H9 (cell line): ENCODE measurements around the gene KCNG2. TPM values are rescaled to one million over a fixed set of nuclear protein-coding genes. Genes with fewer than 3 reads are reported as not detected.

Source experiments
- DNase-seq: peaks from one replicate; pipeline ENCODE4 v3.0.0-alpha.2; 2017
- H2AFZ ChIP-seq: one replicate; pipeline ENCODE4 v1.6.1; 2013; ENCODE audit warnings: mild to moderate bottlenecking, low read length, control low read depth, moderate library complexity
- H2AK5ac ChIP-seq: 2 replicates; pipeline ENCODE4 v1.6.1; 2013; ENCODE audit warnings: low read length, control low read depth, mixed read lengths; ENCODE audit not compliant: insufficient read length
- H2BK120ac ChIP-seq: one replicate; pipeline ENCODE4 v1.6.1; 2013; ENCODE audit warnings: low read depth, mild to moderate bottlenecking, low read length, control low read depth, inconsistent platforms; ENCODE audit not compliant: poor library complexity, severe bottlenecking
- H2BK12ac ChIP-seq: 2 replicates; pipeline ENCODE4 v1.6.1; 2013; ENCODE audit warnings: low read length, control low read depth, mixed read lengths, low read depth; ENCODE audit not compliant: insufficient read length
- H2BK15ac ChIP-seq: 2 replicates; pipeline ENCODE4 v1.6.1; 2013; ENCODE audit warnings: low read depth, low read length, control low read depth
- H2BK20ac ChIP-seq: one replicate; pipeline ENCODE4 v1.6.1; 2013; ENCODE audit warnings: low read depth, mild to moderate bottlenecking, low read length, control low read depth, inconsistent platforms; ENCODE audit not compliant: poor library complexity, severe bottlenecking
- H2BK5ac ChIP-seq: 2 replicates; pipeline ENCODE4 v1.6.1; 2013; ENCODE audit warnings: low read length, control low read depth, mixed read lengths; ENCODE audit not compliant: insufficient read length
- H3K14ac ChIP-seq: 2 replicates; pipeline ENCODE4 v1.6.1; 2013; ENCODE audit warnings: low read length, control low read depth; ENCODE audit not compliant: insufficient read depth
- H3K18ac ChIP-seq: 2 replicates; pipeline ENCODE4 v1.6.1; 2013; ENCODE audit warnings: low read depth, mild to moderate bottlenecking, mixed read lengths, low read length, control low read depth; ENCODE audit not compliant: insufficient read length
- H3K23ac ChIP-seq: 2 replicates; pipeline ENCODE4 v1.6.1; 2013; ENCODE audit warnings: low read length, control low read depth, mixed read lengths, low read depth; ENCODE audit not compliant: insufficient read length
- H3K23me2 ChIP-seq: 2 replicates; pipeline ENCODE4 v1.6.1; 2013; ENCODE audit warnings: low read depth, mild to moderate bottlenecking, mixed read lengths, low read length, control low read depth; ENCODE audit not compliant: insufficient read length, poor library complexity, severe bottlenecking
- H3K27ac ChIP-seq: 2 replicates; pipeline ENCODE4 v1.5.1; 2013; ENCODE audit warnings: low read length, control low read depth, mixed read lengths, low read depth; ENCODE audit not compliant: insufficient read length
- H3K27me3 ChIP-seq: 2 replicates; pipeline ENCODE4 v1.6.1; 2013; ENCODE audit warnings: low read length, control low read depth, inconsistent platforms; ENCODE audit not compliant: insufficient read depth
- H3K4ac ChIP-seq: 2 replicates; pipeline ENCODE4 v1.6.1; 2013; ENCODE audit warnings: low read depth, mild to moderate bottlenecking, control low read depth, inconsistent platforms, low read length, moderate library complexity
- H3K4me1 ChIP-seq: 2 replicates; pipeline ENCODE4 v1.6.1; 2013; ENCODE audit warnings: low read length, control low read depth, inconsistent platforms; ENCODE audit not compliant: insufficient read depth
- H3K4me2 ChIP-seq: 2 replicates; pipeline ENCODE4 v1.6.1; 2013; ENCODE audit warnings: low read length, control low read depth, mixed read lengths; ENCODE audit not compliant: insufficient read length, insufficient read depth
- H3K56ac ChIP-seq: 2 replicates; pipeline ENCODE4 v1.6.1; 2013; ENCODE audit warnings: low read depth, mild to moderate bottlenecking, mixed read lengths, low read length, control low read depth; ENCODE audit not compliant: insufficient read length
- H3K79me1 ChIP-seq: 2 replicates; pipeline ENCODE4 v1.6.1; 2013; ENCODE audit warnings: low read depth, mild to moderate bottlenecking, moderate library complexity, low read length, control low read depth, inconsistent platforms; ENCODE audit not compliant: insufficient read depth, poor library complexity, severe bottlenecking
- H3K79me2 ChIP-seq: 2 replicates; pipeline ENCODE4 v1.6.1; 2013; ENCODE audit warnings: low read length, control low read depth, inconsistent platforms; ENCODE audit not compliant: insufficient read depth
- H3K9ac ChIP-seq: 2 replicates; pipeline ENCODE4 v1.6.1; 2013; ENCODE audit warnings: low read length, control low read depth, mixed read lengths; ENCODE audit not compliant: insufficient read length; ENCODE audit errors: extremely low read depth
- H3K9me3 ChIP-seq: one replicate; pipeline ENCODE4 v1.6.1; 2013; ENCODE audit warnings: low read depth, low read length, inconsistent platforms; ENCODE audit not compliant: control insufficient read depth
- H3T11ph ChIP-seq: one replicate; pipeline ENCODE4 v1.6.1; 2013; ENCODE audit warnings: mild to moderate bottlenecking, low read length, control low read depth, inconsistent platforms
- H4K20me1 ChIP-seq: one replicate; pipeline ENCODE4 v1.6.1; 2013; ENCODE audit not compliant: control insufficient read depth, insufficient read length, insufficient read depth
- H4K5ac ChIP-seq: 2 replicates; pipeline ENCODE4 v1.6.1; 2013; ENCODE audit warnings: low read depth, mild to moderate bottlenecking, mixed read lengths, low read length, control low read depth; ENCODE audit not compliant: insufficient read length
- H4K8ac ChIP-seq: replicated peaks from 2 replicates; pipeline ENCODE4 v1.6.1; 2013; ENCODE audit warnings: low read length, control low read depth, mixed read lengths, low read depth; ENCODE audit not compliant: insufficient read length
- H4K91ac ChIP-seq: 2 replicates; pipeline ENCODE4 v1.6.1; 2013; ENCODE audit warnings: low read depth, mild to moderate bottlenecking, moderate library complexity, mixed read lengths, low read length, control low read depth; ENCODE audit not compliant: insufficient read length
- H3K27ac Mint-ChIP-seq, 3 experiments: 2 replicates in 2 of 3; 3 replicates in 1 of 3; pipeline ENCODE4 v1.8.0; 2020 to 2021; ENCODE audit warnings: mixed read lengths in 3 of 3, mild to moderate bottlenecking in 1 of 3, moderate library complexity in 1 of 3
- H3K27me3 Mint-ChIP-seq: 2 replicates; pipeline ENCODE4 v1.8.0; 2021; ENCODE audit warnings: low read depth, mild to moderate bottlenecking, moderate library complexity, mixed read lengths
- H3K36me3 Mint-ChIP-seq, 3 experiments: 2 replicates in 2 of 3; 3 replicates in 1 of 3; pipeline ENCODE4 v1.8.0; 2020 to 2021; ENCODE audit warnings: low read depth in 3 of 3, mixed read lengths in 3 of 3; ENCODE audit not compliant: insufficient read depth in 1 of 3
- H3K4me1 Mint-ChIP-seq, 2 experiments: 2 replicates each; pipeline ENCODE4 v1.8.0; 2020; ENCODE audit warnings: mixed read lengths in 2 of 2
- H3K4me3 Mint-ChIP-seq, 2 experiments: 2 replicates in 1 of 2; 3 replicates in 1 of 2; pipeline ENCODE4 v1.8.0; 2020 to 2021; ENCODE audit warnings: mild to moderate bottlenecking in 2 of 2, mixed read lengths in 2 of 2, moderate library complexity in 1 of 2
- H3K9me3 Mint-ChIP-seq, 2 experiments: 2 replicates in 1 of 2; 3 replicates in 1 of 2; pipeline ENCODE4 v1.8.0; 2020; ENCODE audit warnings: mild to moderate bottlenecking in 2 of 2, mixed read lengths in 2 of 2, moderate library complexity in 1 of 2
- CTCF ChIP-seq: fragments of 200-600 bp; sonication (generic); conservative IDR thresholded peaks from 3 replicates; pipeline ENCODE4 v1.8.0; 2021; ENCODE audit warnings: antibody characterized with exemption, mild to moderate bottlenecking
- WGBS: extraction: QIAGEN DNeasy Blood & Tissue Kit; methylation state at CpG from one replicate; pipeline ENCODE4 v1.1.7; 2013; ENCODE audit warnings: missing lambda C conversion rate, low lambda C conversion rate, mixed read lengths; ENCODE audit not compliant: insufficient read length; ENCODE audit errors: extremely low coverage; 5-methylcytosine and 5-hydroxymethylcytosine counted together
- total RNA-seq: library from RNA; stranded (reverse); gene quantifications from 2 replicates; pipeline ENCODE4 v1.2.1, GENCODE V29; 2021

The KCNG2 gene
- total RNA-seq, 1 experiment from 2014 or later, result 0.15 TPM

GRCh38 chr18:79826966-79827365 lies 29.2 kb downstream of the KCNG2 start:
- no CpG with 5 or more reads among the region's 18 CpGs for WGBS
- H2BK5ac ChIP-seq, result no peak overlapping the region
- H3K4me2 ChIP-seq, result no peak overlapping the region
- no peaks in the 10 kb centered on the region for H3K36me3 Mint-ChIP-seq
- H3K4me1 ChIP-seq, result no peaks in the 10 kb centered on the region
- H3K4me3 Mint-ChIP-seq, result no peak overlapping the region
- H3K9me3 ChIP-seq, result no peaks in the 10 kb centered on the region
- peak; percentile 70 for DNase-seq
- no peak overlapping the region for H2AK5ac ChIP-seq
- no peaks in the 10 kb centered on the region for H3K79me2 ChIP-seq
- H4K20me1 ChIP-seq, result no peaks in the 10 kb centered on the region
- H2AFZ ChIP-seq, result no peak overlapping the region
- no peak overlapping the region for H2BK12ac ChIP-seq
- no peak overlapping the region for H3K18ac ChIP-seq
- no peak overlapping the region for H3K23ac ChIP-seq
- TF ChIP-seq CTCF, result peak; percentile 39
- no peak overlapping the region for H3T11ph ChIP-seq
- H3K27ac Mint-ChIP-seq, result no peak overlapping the region
- H4K5ac ChIP-seq, result no peak overlapping the region
- no peaks in the 10 kb centered on the region for H3K79me1 ChIP-seq
- no peak overlapping the region for H2BK120ac ChIP-seq
- no peaks in the 10 kb centered on the region for H3K27me3 ChIP-seq
- peaks cover 0 to under 1% of the 10 kb centered on the region in 2 experiments; a peak in 2 of 5 replicates for H3K9me3 Mint-ChIP-seq
- no peak overlapping the region for H3K14ac ChIP-seq
- H3K4me1 Mint-ChIP-seq, result no peaks in the 10 kb centered on the region
- no peak overlapping the region for H3K4ac ChIP-seq
- no peak overlapping the region for H4K91ac ChIP-seq
- H3K56ac ChIP-seq, result no peak overlapping the region
- no peaks in the 10 kb centered on the region for H3K23me2 ChIP-seq
- H2BK20ac ChIP-seq, result no peak overlapping the region
- no peaks in the 10 kb centered on the region for H3K27me3 Mint-ChIP-seq
- H4K8ac ChIP-seq, result no peak overlapping the region
- no peak overlapping the region for H3K27ac ChIP-seq
- no peak overlapping the region for H2BK15ac ChIP-seq
- no peak overlapping the region for H3K9ac ChIP-seq
